ENCODE measurements around the gene SDHB.
"Not testable (repeated sequence)": the region's sequence is repeated elsewhere in the genome, so short reads cannot be mapped to it uniquely, and the experiment has no call there.

Gene SDHB

DNA sequence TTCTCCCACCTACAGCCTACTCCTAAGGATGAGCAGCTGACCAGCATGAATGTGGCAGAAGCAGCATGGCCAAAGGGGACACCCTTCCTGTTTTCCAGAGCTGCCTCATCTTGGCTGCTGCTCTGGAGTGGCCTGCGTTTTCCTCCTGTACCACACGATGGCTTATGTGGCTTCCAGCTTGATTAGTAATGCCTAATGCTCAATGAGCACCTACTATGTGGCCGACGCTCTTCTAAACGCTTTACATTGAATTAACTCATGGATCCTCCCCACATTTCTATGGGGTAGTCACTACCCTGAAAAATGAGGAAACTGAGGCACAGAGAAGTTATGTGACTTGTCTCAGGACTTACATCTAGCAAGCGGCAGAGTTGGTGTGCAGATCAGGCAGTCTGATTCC lies 18.0 kb upstream of the SDHB start:
- no peak for DNase-seq

GRCh38 chr1:17070163-17070525 lies 16.3 kb upstream of the SDHB start:
- DNase-seq, result no peak

DNA sequence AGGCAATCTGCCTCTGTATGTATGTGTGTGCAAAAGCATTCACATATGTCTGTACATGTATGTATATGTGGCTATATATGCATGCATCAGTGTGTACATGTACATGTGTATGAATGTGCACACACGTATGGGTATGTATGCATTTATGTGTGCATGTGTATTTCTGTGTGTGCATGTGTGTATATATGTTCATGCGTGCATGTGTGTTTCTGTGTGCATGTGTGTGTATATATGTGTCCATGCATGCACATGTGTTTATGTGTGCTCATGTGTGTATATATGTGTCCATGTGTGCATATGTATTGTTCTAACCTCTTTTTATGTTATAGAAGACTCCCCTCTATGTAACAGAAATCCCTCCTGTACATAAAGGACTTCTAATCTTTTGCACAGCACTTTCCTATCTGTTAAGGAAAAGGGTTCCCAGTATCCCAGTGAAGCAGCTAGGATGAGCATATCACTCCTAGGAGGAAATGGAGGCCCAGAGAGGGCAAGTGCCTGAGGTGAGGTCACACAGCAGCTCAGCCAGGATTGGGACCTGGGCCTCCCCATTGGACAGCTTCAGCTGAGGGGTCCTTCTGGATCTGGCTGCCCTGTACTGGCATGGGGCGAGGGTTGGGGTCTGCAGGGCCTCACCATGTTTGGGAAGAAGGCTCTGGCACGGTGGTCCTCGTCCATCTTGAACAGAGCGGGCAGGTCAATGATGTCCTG lies 15.8 kb upstream of the SDHB start:
- DNase-seq, result no peak

GRCh38 chr1:17068789-17069188 lies 15.0 kb upstream of the SDHB start:
- no peak for DNase-seq

DNA sequence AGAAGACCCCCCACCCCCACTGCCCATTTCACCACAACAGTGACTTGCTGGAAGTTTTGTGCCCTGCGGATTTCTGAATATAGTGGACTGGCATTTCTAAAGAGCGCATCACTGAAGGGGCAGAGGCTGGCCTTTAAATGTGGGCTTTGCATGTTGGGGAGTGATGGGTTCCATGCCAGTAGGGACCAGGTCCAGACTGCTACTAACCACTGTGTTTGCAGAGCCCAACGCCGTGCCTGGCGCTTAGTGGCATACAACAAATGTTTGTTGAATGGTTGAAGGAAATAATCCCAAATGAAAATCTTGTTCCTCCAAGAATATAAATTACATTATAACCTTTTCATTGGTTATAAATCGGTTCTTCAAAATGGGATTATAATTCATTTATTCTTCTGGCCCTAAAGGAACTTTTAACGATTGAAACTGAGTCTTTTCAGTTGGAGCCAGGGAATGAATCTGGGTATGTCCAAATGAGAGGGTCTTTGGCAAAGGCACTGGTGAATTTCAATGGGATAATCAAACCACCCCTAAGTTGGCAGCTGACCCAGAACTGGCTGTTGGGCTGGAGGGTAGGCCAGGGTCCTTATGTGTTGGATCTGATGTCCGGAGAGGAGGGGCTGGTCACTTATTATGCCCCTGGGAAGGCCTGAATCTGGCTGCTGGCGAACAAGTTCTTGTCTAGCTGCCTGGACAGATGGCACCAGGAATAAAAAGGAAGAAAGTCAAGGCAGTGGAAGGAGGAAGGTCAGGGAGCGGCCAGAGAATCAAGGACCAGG lies 13.8 kb upstream of the SDHB start:
- no peak for DNase-seq

GRCh38 chr1:17067069-17067426 lies 13.2 kb upstream of the SDHB start:
- DNase-seq, result no peak

DNA sequence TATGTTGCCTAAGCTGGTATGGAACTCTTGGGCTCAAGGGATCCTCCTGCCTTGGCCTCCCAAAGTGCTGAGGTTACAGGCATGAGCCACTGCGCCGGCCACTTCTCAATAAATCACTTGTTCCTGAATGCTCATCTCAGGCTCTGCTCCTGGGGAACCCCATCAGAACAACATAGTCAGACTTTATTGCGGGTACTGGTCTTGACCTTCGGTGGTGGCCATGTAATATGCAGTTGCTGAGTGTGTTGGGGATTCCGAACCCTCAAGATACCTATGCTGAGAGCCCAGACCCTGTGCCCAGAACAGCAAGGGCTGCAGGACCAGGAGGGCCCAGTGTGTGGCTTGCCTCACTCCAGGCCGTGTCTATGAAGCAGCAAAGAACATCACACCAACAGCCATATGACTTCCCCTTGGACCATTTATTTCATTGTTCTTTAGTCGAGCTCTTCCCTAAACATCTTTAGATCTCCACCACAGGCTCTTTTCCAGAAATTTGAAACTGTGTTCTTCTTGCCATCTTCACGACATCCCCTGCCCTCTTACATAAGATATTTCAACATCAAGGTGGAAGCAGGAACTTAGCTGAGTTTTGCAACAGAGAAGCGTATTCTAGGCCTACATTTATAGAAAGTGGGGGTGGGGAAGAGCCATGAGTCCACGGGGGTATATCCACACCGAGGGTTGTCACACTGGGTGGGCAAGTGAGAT lies 12.7 kb upstream of the SDHB start:
- DNase-seq, result no peak

- DNase-seq, result no peak
These were observed 11.8 kb upstream of the SDHB start for GRCh38 chr1:17065666-17066065.

DNA sequence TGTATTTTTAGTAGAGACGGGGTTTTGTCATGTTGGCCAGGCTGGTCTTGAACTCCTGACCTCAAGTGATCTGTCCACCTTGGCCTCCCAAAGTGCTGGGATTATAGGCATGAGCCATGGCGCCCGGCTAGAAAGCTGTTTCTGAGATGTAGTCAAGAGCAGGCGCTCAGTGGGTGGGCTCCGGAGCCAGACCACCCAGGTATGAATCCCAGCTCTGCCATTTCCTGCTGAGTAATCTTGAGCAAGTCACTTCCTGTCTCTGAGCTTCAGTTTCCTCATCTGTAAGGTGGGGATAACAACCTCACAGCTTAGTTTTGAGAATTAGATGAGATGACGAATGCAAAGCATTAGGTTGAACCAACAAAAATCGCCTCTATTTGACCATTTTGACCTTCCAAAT lies 8.9 kb upstream of the SDHB start:
- DNase-seq, result not testable (repeated sequence)

- no peak for DNase-seq
These were observed 8.1 kb upstream of the SDHB start for GRCh38 chr1:17061892-17062291.

GRCh38 chr1:17061486-17061885 lies 7.7 kb upstream of the SDHB start:
- DNase-seq, result no peak

DNA sequence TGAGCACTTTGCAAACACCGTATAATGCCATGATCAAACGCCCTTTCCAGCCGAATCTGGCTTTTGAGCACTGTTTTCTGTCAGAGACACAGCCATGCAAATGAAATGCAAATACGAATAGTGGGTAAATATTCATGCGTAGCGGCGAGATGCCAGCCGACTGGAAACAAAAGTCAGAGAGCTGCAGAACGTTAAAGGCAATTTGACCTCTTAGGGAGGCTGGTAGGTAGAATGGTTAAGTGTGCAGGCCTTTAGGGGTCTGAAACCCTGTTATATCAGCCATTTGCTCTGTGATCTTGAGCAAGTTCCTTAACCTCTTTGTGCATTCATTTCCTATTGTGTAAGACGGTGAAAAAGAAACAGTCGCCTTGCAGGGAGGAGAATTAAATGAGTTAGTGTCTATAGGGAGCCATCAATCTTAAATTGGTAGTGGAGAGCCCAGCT lies 6.5 kb upstream of the SDHB start:
- DNase-seq, result no peak

DNA sequence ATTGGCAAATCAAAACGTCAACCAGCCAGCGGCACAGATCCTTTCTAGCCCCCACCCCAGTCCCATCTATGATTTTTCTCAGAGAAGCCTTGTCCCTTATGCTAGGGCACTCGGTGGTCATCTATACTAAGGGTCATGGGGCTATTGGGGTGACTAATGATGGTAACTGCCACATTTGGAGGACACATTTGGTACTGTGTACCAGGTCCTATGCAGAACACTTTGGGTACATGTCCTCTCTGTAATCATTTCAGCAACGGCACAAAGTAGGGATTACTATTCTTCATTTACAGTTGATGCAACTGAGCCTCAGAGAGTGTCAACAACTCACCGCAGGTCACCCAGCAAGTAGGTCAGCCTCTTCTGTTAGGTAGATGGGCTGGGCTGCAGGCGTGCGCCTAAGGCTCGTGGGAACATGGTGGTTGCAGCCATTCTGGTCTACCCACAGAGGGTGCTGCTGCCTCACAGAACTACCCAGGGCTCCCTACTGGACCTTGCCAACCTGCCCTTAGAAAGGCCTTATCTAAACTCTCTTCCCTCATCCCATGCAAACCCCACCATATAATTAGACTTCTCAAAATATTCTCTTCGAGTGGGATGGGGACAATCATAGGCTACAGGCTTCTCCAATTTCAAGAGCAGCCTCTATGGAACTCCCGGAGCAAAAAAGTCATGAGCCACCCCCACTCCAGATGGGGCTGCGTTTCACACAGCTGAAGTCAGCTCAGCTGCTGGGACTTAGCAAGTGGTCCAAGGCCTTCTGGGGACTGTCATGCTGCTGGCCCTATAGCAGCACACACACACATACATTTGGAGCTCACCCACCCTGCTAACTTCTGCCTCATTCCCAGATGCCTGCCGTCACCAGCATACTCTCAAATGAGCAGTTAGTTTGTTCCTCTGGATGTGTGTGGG lies 5.8 kb upstream of the SDHB start:
- DNase-seq, result peak; percentile 44

DNA sequence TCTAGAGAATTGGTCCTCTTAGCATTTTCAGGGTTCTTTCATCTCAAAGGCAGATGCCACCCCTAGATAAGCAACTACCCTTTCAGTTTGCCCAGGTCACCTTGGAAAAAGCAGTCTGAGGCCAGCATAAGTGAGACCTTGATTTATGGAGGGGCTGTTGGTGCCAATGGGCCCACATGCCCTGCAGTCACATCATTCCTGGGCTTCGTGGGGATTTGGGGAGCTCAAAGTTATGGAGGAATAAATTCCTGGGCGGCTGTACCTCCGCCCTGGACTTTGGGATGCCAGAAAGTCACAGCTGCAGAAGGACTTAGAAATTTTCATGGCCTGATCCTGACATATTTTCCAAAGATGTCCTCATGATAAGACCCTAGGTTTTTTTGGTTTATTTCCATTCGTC lies 2.7 kb upstream of the SDHB start:
- DNase-seq, result no peak

GRCh38 chr1:17055801-17056200 lies 2.0 kb upstream of the SDHB start:
- DNase-seq, result no peak

GRCh38 chr1:17053086-17053684 lies 647 bp downstream of the SDHB start:
- no peak for DNase-seq

DNA sequence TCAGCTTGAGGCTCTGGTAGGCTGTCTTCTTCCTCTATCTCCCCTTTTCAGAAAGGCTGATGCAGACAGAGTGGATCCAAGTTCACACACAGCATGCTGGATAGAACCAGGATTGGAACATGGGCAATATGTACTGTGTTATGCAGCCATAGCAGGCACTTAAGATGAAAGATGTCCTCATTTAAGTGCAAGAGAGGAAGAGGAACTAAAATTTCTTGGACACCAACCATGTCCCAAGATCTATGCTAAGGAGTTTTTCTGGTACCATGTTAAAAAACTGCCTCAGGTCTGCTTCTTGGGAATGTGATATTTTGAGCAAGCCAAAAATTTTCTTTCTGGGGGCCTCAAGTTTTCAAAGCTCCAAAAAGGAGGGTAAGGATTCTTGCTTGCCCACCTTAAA lies 1.2 kb downstream of the SDHB start:
- no peak for DNase-seq

GRCh38 chr1:17052038-17052437 lies 1.8 kb downstream of the SDHB start:
- DNase-seq, result no peak

DNA sequence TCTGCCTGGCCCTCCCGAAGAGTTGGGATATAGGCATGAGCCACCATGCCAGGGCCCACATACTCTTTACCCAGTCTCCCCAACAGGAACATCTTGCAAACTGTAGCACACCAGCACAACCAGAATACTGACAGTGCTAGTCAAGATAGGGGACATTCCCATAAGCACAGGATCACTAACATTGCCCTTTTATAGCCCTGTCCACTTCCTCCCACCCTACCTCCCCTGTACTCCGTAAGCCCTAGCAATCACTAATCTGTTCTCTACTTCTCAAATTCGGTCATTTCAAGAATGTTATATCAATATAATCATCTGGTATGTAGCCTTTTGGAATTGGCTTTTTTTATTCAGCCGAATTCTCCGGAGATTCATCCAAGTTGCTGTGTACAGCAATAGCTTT lies 5.9 kb downstream of the SDHB start:
- no peak for DNase-seq

GRCh38 chr1:17046334-17046657 lies 7.5 kb downstream of the SDHB start:
- no peak for DNase-seq

DNA sequence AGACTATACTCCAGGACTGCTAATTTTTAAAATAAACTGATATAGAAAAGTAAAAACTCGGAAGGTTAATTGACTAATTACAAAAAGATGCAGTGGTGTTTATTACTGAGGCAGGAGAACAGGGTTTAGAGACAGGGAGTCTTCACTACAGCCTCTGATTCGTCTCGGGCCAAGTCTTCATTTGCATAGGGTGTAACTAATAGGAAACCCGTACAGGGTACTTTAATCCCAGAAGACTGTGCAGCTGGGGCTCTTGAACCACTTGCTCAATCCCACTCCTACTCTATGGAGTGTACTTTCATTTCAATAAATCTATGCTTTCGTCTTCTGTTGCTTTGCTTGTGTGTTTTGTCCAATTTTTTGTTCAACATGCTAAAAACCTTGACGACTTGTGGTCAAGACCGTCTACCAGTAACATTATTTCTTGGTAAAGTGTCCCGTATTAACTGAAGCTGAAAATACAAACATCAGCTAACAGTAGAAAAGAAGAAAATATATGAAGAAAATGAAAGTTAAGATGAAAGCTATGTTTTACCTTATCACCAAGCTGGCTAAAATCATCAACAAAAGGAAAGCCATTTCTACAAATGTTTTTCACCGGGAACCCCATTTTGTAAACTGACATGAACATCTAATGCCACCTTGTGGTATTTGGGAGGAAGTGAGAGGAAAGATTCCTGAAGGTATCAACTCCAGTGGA lies 8.0 kb downstream of the SDHB start:
- peak; percentile 49 for DNase-seq

- DNase-seq, result no peak
These were observed 8.7 kb downstream of the SDHB start for GRCh38 chr1:17045150-17045549.

Data from CD4-positive, alpha-beta T cell treated with Interleukin-21 for 1 hour (primary cell).